H1 (cell line): ENCODE measurements around the gene BCAS3. TPM values are rescaled to one million over a fixed set of nuclear protein-coding genes. Genes with fewer than 3 reads are reported as not detected.

Experiments used
- EGR1 ChIP-seq: IDR thresholded peaks from 2 replicates; pipeline ENCODE4 v1.6.1; 2011; ENCODE audit warnings: low read depth, low read length, borderline replicate concordance
- JUN ChIP-seq: IDR thresholded peaks from 2 replicates; pipeline ENCODE4 v1.6.1; 2011; ENCODE audit warnings: low read depth, mild to moderate bottlenecking, improper control_type of control experiment, low read length
- POU5F1 ChIP-seq: IDR thresholded peaks from 2 replicates; pipeline ENCODE4 v1.6.1; 2011; ENCODE audit warnings: low read depth, mild to moderate bottlenecking, low read length, moderate library complexity
- polyA plus RNA-seq, 7 experiments: library from polyadenylated mRNA; depleted of rRNA in 3 of 7; stranded (reverse) in 5 of 7; unstranded in 2 of 7; fragments of >200 nt in 5 of 7; fragments of 200-250 nt in 2 of 7; gene quantifications; 1 replicate in 5 of 7; 2 replicates in 1 of 7; 4 replicates in 1 of 7; pipeline versions ENCODE4 v1.2.1 to v1.2.3, GENCODE V29; 2011 to 2013; ENCODE audit warnings: missing spikeins in 2 of 7, mixed read lengths in 2 of 7
- total RNA-seq: library from RNA; stranded (reverse); fragmentation: NEBNext Ultra II Directional; extraction: Animal tissue kit (Norgen Biotek cat#: 25700); gene quantifications from 2 replicates; pipeline ENCODE4 v1.2.1, GENCODE V29; 2021

Gene BCAS3
- total and polyA plus RNA-seq, 2 of the 8 experiments (the other 6 are each of a cell fraction or from before 2014, with no cell fraction given) = 9.9 to 13.3 TPM

- TF ChIP-seq POU5F1 (no peak), EGR1 (no peak), JUN (no peak)
- TF ChIP-seq, all 59 proteins: peak for 0
Observed at GRCh38 chr17:61313461-61314326, 636.0 kb downstream of the BCAS3 start (continued).
